Neural cell (in vitro differentiated cells): Measurements from ENCODE around the gene ZNF385C. TPM values are rescaled to one million over a fixed set of nuclear protein-coding genes. Genes with fewer than 3 reads are reported as not detected.

Source experiments
- H2AFZ ChIP-seq: fragments of 200-600, 300-800 bp; sonication (generic), shearing (Covaris generic); 2 replicates; pipeline ENCODE4 v1.6.0; 2014; ENCODE audit warnings: low read depth, mild to moderate bottlenecking, antibody characterized with exemption, low read length, moderate library complexity
- H3F3A ChIP-seq: fragments of 200-600 bp; shearing (Covaris generic); 2 replicates; pipeline ENCODE4 v1.6.1; 2016; ENCODE audit warnings: mild to moderate bottlenecking, moderate library complexity, mixed read lengths, antibody characterized with exemption, low read length; ENCODE audit not compliant: insufficient read depth, poor library complexity, severe bottlenecking
- H3K27ac ChIP-seq: fragments of 200-600, 300-800 bp; sonication (generic), shearing (Covaris generic); 2 replicates; pipeline ENCODE4 v1.5.1; 2014; ENCODE audit warnings: mild to moderate bottlenecking, low read length, moderate library complexity
- H3K27me3 ChIP-seq: fragments of 300-800, 200-600 bp; sonication (generic), shearing (Covaris generic); 2 replicates; pipeline ENCODE4 v1.6.0; 2014; ENCODE audit warnings: mild to moderate bottlenecking, low read depth, low read length, moderate library complexity; ENCODE audit not compliant: insufficient read depth
- H3K36me3 ChIP-seq: fragments of 300-800, 200-600 bp; sonication (generic), shearing (Covaris generic); 2 replicates; pipeline ENCODE4 v1.5.1; 2014; ENCODE audit warnings: mild to moderate bottlenecking, antibody characterized with exemption, low read length, moderate library complexity; ENCODE audit not compliant: insufficient read depth
- H3K4me2 ChIP-seq: fragments of 300-800, 200-600 bp; sonication (generic), shearing (Covaris generic); 2 replicates; pipeline ENCODE4 v1.6.0; 2014; ENCODE audit warnings: mild to moderate bottlenecking, low read length
- H3K4me3 ChIP-seq: fragments of 300-800, 200-600 bp; sonication (generic), shearing (Covaris generic); 2 replicates; pipeline ENCODE4 v1.5.1; 2014; ENCODE audit warnings: mild to moderate bottlenecking, low read length, moderate library complexity
- H3K79me2 ChIP-seq: fragments of 200-600 bp; shearing (Covaris generic); replicated peaks from 2 replicates; pipeline ENCODE4 v1.6.0; 2014; ENCODE audit warnings: mild to moderate bottlenecking, low read length, moderate library complexity; ENCODE audit not compliant: insufficient read depth
- H3K9ac ChIP-seq: fragments of 300-800, 200-600 bp; sonication (generic), shearing (Covaris generic); 2 replicates; pipeline ENCODE4 v1.6.1; 2016; ENCODE audit warnings: mild to moderate bottlenecking, low read length, mixed read lengths
- H3K9me2 ChIP-seq: fragments of 200-600 bp; shearing (Covaris generic); 2 replicates; pipeline ENCODE4 v1.6.1; 2016; ENCODE audit warnings: mild to moderate bottlenecking, low read length, mixed read lengths; ENCODE audit not compliant: insufficient read depth
- H3K9me3 ChIP-seq: fragments of 200-600, 300-800 bp; sonication (generic), shearing (Covaris generic); 2 replicates; pipeline ENCODE4 v1.6.1; 2016; ENCODE audit warnings: mild to moderate bottlenecking, mixed run types, low read length, moderate library complexity, mixed read lengths
- H4K20me1 ChIP-seq: fragments of 200-600 bp; shearing (Covaris generic); 2 replicates; pipeline ENCODE4 v1.6.1; 2016; ENCODE audit warnings: mild to moderate bottlenecking, mixed run types; ENCODE audit not compliant: insufficient read depth
- EP300 ChIP-seq: fragments of 450-650 bp; conservative IDR thresholded peaks from 2 replicates; pipeline ENCODE4 v1.6.1; 2014; ENCODE audit warnings: antibody characterized with exemption, mild to moderate bottlenecking, moderate library complexity; ENCODE audit not compliant: poor library complexity, severe bottlenecking
- EZH2 ChIP-seq: fragments of 200-600, 300-800 bp; shearing (Covaris generic), sonication (generic); IDR thresholded peaks from 2 replicates; pipeline ENCODE4 v1.6.1; 2014; ENCODE audit warnings: antibody characterized with exemption, low read length, borderline replicate concordance, mild to moderate bottlenecking; ENCODE audit not compliant: insufficient read depth, poor library complexity, severe bottlenecking
- MXI1 ChIP-seq: fragments of 450-650 bp; conservative IDR thresholded peaks from 2 replicates; pipeline ENCODE4 v1.6.1; 2014; ENCODE audit warnings: antibody characterized with exemption, mild to moderate bottlenecking; ENCODE audit not compliant: poor library complexity, severe bottlenecking
- POLR2AphosphoS5 ChIP-seq: IDR thresholded peaks from 2 replicates; pipeline ENCODE4 v1.6.1; 2012
- RAD21 ChIP-seq: fragments of 450-650 bp; conservative IDR thresholded peaks from 2 replicates; pipeline ENCODE4 v1.6.1; 2014; ENCODE audit warnings: antibody characterized with exemption, mild to moderate bottlenecking, moderate library complexity
- REST ChIP-seq: IDR thresholded peaks from 2 replicates; pipeline ENCODE4 v1.6.1; 2012; ENCODE audit warnings: borderline replicate concordance
- SMC3 ChIP-seq: fragments of 450-650 bp; conservative IDR thresholded peaks from 2 replicates; pipeline ENCODE4 v1.6.1; 2014; ENCODE audit warnings: antibody characterized with exemption, mild to moderate bottlenecking, moderate library complexity; ENCODE audit not compliant: poor library complexity
- TAF1 ChIP-seq: IDR thresholded peaks from 2 replicates; pipeline ENCODE4 v1.6.1; 2012; ENCODE audit warnings: low read depth
- polyA plus RNA-seq: library from polyadenylated mRNA; depleted of rRNA; stranded (reverse); fragments of >200 nt; gene quantifications from 2 replicates; pipeline ENCODE4 v1.2.3, GENCODE V29; 2014
- TF ChIP-seq, protein P1 (sequence below): fragments of 450-650 bp; IDR thresholded peaks from 2 replicates; pipeline ENCODE4 v1.5.1; 2014; ENCODE audit warnings: antibody characterized with exemption, mild to moderate bottlenecking, moderate library complexity; ENCODE audit not compliant: poor library complexity, severe bottlenecking

Gene ZNF385C
- polyA plus RNA-seq, 1 donor from 2014 or later: 0.69 TPM

DNA sequence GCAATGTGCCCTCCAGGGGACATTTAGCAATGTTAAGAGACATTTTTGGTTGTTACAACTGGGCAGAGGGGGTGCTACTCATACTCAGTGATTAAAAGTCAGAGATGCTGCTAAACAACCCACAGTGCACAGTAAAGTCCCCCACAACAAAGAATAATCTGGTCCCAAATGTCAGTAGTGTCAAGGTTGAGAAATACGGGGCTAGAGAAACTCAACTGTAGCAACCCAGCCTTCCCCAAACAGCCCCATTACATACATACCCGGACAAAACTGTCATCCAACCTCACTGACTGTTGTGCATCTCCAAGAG, 101.5 kb downstream of the ZNF385C start:
- no peaks in the 10 kb centered on the region for H4K20me1 ChIP-seq
- H3K27ac ChIP-seq: no peak overlapping the region
- peaks cover 16% of the 10 kb centered on the region for H3K36me3 ChIP-seq

DNA sequence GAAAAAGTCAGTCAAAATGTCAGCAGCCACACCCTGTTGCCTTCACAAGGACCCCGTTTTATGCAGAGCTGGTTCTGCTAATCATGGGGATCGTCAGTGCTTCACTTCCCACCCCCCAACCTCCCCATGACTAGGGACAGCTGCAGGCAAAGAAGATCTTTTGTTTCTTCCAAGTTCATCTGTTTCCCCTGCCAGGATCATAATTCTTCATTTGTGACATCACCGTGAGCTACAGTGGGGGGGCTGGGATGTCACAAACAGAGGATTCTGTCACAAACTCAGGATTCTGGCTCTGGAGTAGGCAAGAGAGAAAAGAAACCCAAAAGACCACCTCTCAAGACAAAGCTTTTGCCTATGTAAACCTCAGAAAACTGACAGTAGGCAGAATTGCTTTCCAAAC, 105.7 kb downstream of the ZNF385C start:
- Histone ChIP-seq H3K9me3 (no peaks in the 10 kb centered on the region), H3K4me2 (no peak overlapping the region), H3K27me3 (no peaks in the 10 kb centered on the region), H2AFZ (no peak overlapping the region), H3K27ac (no peak overlapping the region), H3K36me3 (peaks cover 23% of the 10 kb centered on the region), H3K9ac (no peak overlapping the region), H3K9me2 (no peaks in the 10 kb centered on the region), H3K79me2 (no peaks in the 10 kb centered on the region), H4K20me1 (no peaks in the 10 kb centered on the region), H3K4me3 (no peak overlapping the region), H3F3A (no peaks in the 10 kb centered on the region)
- no peak for TF ChIP-seq RAD21
- TF ChIP-seq SMC3: no peak
- no peak for TF ChIP-seq REST
- no peak for TF ChIP-seq POLR2AphosphoS5
- no peak for TF ChIP-seq EP300
- TF ChIP-seq, protein P1, sequence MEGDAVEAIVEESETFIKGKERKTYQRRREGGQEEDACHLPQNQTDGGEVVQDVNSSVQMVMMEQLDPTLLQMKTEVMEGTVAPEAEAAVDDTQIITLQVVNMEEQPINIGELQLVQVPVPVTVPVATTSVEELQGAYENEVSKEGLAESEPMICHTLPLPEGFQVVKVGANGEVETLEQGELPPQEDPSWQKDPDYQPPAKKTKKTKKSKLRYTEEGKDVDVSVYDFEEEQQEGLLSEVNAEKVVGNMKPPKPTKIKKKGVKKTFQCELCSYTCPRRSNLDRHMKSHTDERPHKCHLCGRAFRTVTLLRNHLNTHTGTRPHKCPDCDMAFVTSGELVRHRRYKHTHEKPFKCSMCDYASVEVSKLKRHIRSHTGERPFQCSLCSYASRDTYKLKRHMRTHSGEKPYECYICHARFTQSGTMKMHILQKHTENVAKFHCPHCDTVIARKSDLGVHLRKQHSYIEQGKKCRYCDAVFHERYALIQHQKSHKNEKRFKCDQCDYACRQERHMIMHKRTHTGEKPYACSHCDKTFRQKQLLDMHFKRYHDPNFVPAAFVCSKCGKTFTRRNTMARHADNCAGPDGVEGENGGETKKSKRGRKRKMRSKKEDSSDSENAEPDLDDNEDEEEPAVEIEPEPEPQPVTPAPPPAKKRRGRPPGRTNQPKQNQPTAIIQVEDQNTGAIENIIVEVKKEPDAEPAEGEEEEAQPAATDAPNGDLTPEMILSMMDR: no peak
- no peak for TF ChIP-seq EZH2
- TF ChIP-seq MXI1: no peak
- TF ChIP-seq TAF1: no peak

More for the DNA sequence above, 101.5 kb downstream of the ZNF385C start:
- Histone ChIP-seq H3K79me2 (peaks cover 4% of the 10 kb centered on the region), H3K9me2 (no peaks in the 10 kb centered on the region), H3K27me3 (no peaks in the 10 kb centered on the region), H3K4me2 (no peak overlapping the region), H3K9me3 (no peaks in the 10 kb centered on the region), H2AFZ (no peak overlapping the region), H3K9ac (no peak overlapping the region), H3K4me3 (no peak overlapping the region), H3F3A (no peaks in the 10 kb centered on the region)
- TF ChIP-seq SMC3: no peak
- TF ChIP-seq MXI1: no peak
- no peak for TF ChIP-seq TAF1
- TF ChIP-seq, protein P1: no peak
- TF ChIP-seq REST: no peak
- no peak for TF ChIP-seq EP300
- TF ChIP-seq RAD21: no peak
- TF ChIP-seq POLR2AphosphoS5: no peak
- no peak for TF ChIP-seq EZH2
